HEK293 (cell line): ENCODE results near the gene RAB20.

Experiments
- KLF10 ChIP-seq: fragments of 450-650 bp; IDR thresholded peaks from 2 replicates; pipeline ENCODE4 v1.5.1; 2018; ENCODE audit warnings: missing biosample characterization, mild to moderate bottlenecking, missing genetic modification characterization
- TSHZ1 ChIP-seq: fragments of 450-650 bp; formaldehyde crosslinking; IDR thresholded peaks from 2 replicates; pipeline ENCODE4 v1.5.1; 2016; ENCODE audit warnings: missing biosample characterization, missing genetic modification characterization, borderline replicate concordance
- ZBTB17 ChIP-seq: fragments of 450-650 bp; formaldehyde crosslinking; IDR thresholded peaks from 2 replicates; pipeline ENCODE4 v1.5.1; 2016; ENCODE audit warnings: missing biosample characterization, missing genetic modification characterization
- ZNF146 ChIP-seq: fragments of 450-650 bp; formaldehyde crosslinking; IDR thresholded peaks from 2 replicates; pipeline ENCODE4 v1.5.1; 2016; ENCODE audit warnings: missing biosample characterization, missing genetic modification characterization
- ZNF664 ChIP-seq: fragments of 450-650 bp; formaldehyde crosslinking; IDR thresholded peaks from 2 replicates; pipeline ENCODE4 v1.5.1; 2016; ENCODE audit warnings: missing biosample characterization, missing genetic modification characterization
- ZNF707 ChIP-seq: fragments of 450-650 bp; formaldehyde crosslinking; IDR thresholded peaks from 2 replicates; pipeline ENCODE4 v1.5.1; 2016; ENCODE audit warnings: missing biosample characterization, missing genetic modification characterization
- ZNF768 ChIP-seq: fragments of 450-650 bp; formaldehyde crosslinking; IDR thresholded peaks from 2 replicates; pipeline ENCODE4 v1.5.1; 2018; ENCODE audit warnings: missing biosample characterization, mild to moderate bottlenecking, missing genetic modification characterization
- TF ChIP-seq, protein P1 (sequence below): fragments of 450-650 bp; formaldehyde crosslinking; IDR thresholded peaks from 2 replicates; pipeline ENCODE4 v1.5.1; 2016; ENCODE audit warnings: missing biosample characterization, missing genetic modification characterization

- TF ChIP-seq ZNF664 (tag by site-specific recombination) = no peak
- no peak for TF ChIP-seq ZNF768 (tag by site-specific recombination)
- TF ChIP-seq, protein P1, sequence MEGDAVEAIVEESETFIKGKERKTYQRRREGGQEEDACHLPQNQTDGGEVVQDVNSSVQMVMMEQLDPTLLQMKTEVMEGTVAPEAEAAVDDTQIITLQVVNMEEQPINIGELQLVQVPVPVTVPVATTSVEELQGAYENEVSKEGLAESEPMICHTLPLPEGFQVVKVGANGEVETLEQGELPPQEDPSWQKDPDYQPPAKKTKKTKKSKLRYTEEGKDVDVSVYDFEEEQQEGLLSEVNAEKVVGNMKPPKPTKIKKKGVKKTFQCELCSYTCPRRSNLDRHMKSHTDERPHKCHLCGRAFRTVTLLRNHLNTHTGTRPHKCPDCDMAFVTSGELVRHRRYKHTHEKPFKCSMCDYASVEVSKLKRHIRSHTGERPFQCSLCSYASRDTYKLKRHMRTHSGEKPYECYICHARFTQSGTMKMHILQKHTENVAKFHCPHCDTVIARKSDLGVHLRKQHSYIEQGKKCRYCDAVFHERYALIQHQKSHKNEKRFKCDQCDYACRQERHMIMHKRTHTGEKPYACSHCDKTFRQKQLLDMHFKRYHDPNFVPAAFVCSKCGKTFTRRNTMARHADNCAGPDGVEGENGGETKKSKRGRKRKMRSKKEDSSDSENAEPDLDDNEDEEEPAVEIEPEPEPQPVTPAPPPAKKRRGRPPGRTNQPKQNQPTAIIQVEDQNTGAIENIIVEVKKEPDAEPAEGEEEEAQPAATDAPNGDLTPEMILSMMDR (tag by site-specific recombination) = no peak
- no peak for TF ChIP-seq KLF10 (tag by site-specific recombination)
- no peak for TF ChIP-seq ZBTB17 (tag by site-specific recombination)
- no peak for TF ChIP-seq ZNF707 (tag by site-specific recombination)
- no peak for TF ChIP-seq ZNF146
- TF ChIP-seq TSHZ1 = no peak
These were observed 38.3 kb downstream of the RAB20 start for GRCh38 chr13:110523180-110523579.
